WTC11 (cell line): ENCODE data around the gene MAGI2.

Source experiments
- CTCF ChIP-seq: fragments of 200-600 bp; IDR thresholded peaks from 2 replicates; pipeline ENCODE4 v1.8.0; 2022; ENCODE audit warnings: antibody characterized with exemption
- ESRRA ChIP-seq: sonication (generic); formaldehyde crosslinking; IDR thresholded peaks from 2 replicates; pipeline ENCODE4 v1.8.1; 2022; ENCODE audit warnings: mild to moderate bottlenecking, missing genetic modification reagents, borderline replicate concordance
- GABPB1 ChIP-seq: sonication (generic); formaldehyde crosslinking; IDR thresholded peaks from 2 replicates; pipeline ENCODE4 v1.8.1; 2023; ENCODE audit warnings: mild to moderate bottlenecking, missing genetic modification reagents
- ZNF138 ChIP-seq: sonication (generic); formaldehyde crosslinking; conservative IDR thresholded peaks from 2 replicates; pipeline ENCODE4 v1.8.1; 2022; ENCODE audit warnings: mild to moderate bottlenecking, moderate library complexity, missing genetic modification reagents

- TF ChIP-seq CTCF: no peak
- TF ChIP-seq GABPB1 (CRISPR knock-in tag): no peak
- TF ChIP-seq ZNF138: no peak
- TF ChIP-seq ESRRA (CRISPR knock-in tag): no peak
These were observed 457.5 kb downstream of the MAGI2 start for GRCh38 chr7:78996013-78996412.
